HUES6 (cell line): ENCODE results near the gene EHMT1.

Source experiments
- H3K27ac ChIP-seq: 2 replicates; pipeline ENCODE4 v1.7.0; 2013; ENCODE audit warnings: low read depth, mild to moderate bottlenecking, low read length, inconsistent platforms
- H3K27me3 ChIP-seq: 2 replicates; pipeline ENCODE4 v1.6.1; 2013; ENCODE audit warnings: low read length; ENCODE audit not compliant: control insufficient read depth, insufficient read depth
- H3K36me3 ChIP-seq: 2 replicates; pipeline ENCODE4 v1.6.1; 2013; ENCODE audit warnings: low read length; ENCODE audit not compliant: control insufficient read depth, insufficient read depth
- H3K4me1 ChIP-seq: 2 replicates; pipeline ENCODE4 v1.6.1; 2013; ENCODE audit warnings: low read length; ENCODE audit not compliant: control insufficient read depth, insufficient read depth
- H3K4me3 ChIP-seq: 2 replicates; pipeline ENCODE4 v1.5.1; 2013; ENCODE audit warnings: low read depth, low read length
- H3K9ac ChIP-seq: one replicate; pipeline ENCODE4 v1.6.1; 2013; ENCODE audit warnings: mild to moderate bottlenecking, low read length
- H3K9me3 ChIP-seq: 2 replicates; pipeline ENCODE4 v1.6.1; 2013; ENCODE audit warnings: low read depth, low read length; ENCODE audit not compliant: control insufficient read depth, insufficient read depth

EHMT1 gene

GRCh38 chr9:137828527-137829259, 209.9 kb downstream of the EHMT1 start:
- no peak overlapping the region for H3K9ac ChIP-seq
- no peaks in the 10 kb centered on the region for H3K4me1 ChIP-seq
- no peaks in the 10 kb centered on the region for H3K9me3 ChIP-seq
- no peak overlapping the region for H3K27ac ChIP-seq
- peaks cover 66% of the 10 kb centered on the region for H3K36me3 ChIP-seq
- no peak overlapping the region for H3K4me3 ChIP-seq
- H3K27me3 ChIP-seq = no peaks in the 10 kb centered on the region

DNA sequence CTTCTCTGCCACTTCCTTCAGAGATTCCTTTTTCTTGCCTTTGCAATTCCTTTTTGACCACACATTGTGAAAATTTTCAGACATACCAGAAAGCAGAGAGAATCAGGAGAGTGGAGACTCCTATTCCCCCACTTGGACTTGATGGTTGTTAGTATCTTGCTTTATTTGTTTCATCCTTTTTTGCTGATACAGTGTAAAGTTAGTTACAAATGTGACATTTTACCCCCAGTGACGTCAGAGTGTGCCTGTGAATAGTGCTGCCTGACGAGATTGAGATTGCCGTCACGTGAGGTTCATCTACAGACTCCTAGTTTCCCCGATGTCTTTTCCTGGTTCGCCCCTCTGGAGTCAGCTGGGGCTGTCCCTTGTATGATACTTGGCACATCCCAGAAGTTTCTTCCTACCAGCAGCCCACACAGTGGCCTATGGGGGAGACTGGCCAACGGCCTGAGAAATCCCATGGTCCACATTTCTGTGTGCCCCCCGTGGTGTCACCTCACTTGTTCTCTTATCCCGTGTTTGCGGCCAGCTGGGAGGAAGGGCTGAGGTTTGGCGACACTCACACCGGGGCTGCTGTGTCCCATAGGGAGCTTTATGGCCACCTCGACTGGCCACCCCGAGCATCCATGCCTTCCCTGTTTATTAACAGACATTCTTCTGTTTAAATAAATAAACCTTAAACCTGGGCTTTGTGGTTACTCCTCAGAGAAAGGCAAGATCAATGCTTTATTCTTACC, 210.6 kb downstream of the EHMT1 start:
- peaks cover 66% of the 10 kb centered on the region for H3K36me3 ChIP-seq
- no peak overlapping the region for H3K27ac ChIP-seq
- no peaks in the 10 kb centered on the region for H3K27me3 ChIP-seq
- H3K9me3 ChIP-seq = no peaks in the 10 kb centered on the region
- no peaks in the 10 kb centered on the region for H3K4me1 ChIP-seq
- H3K9ac ChIP-seq = no peak overlapping the region
- H3K4me3 ChIP-seq = no peak overlapping the region

DNA sequence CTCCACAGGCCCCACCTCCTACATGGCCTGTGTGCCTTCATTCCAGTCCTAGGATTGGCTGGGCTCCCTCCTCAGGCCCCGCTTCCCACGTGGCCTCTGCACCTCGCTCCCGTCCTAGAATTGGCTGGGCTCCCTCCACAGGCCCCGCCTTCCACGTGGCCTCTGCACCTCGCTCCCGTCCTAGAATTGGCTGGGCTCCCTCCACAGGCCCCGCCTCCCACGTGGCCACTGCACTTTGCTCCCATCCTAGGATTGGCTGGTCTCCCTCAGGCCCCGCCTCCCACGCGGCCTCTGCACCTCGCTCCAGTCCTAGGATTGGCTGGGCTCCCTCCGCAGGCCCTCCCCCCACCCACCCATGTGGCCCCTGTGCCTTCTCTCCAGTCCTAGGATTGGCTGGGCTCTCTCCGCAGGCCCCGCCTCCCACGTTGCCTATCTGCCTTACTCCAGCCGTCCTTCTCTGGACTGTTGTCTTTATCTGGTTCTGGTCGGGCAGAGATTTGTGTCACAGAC, 213.4 kb downstream of the EHMT1 start:
- H3K4me1 ChIP-seq = no peaks in the 10 kb centered on the region
- H3K9me3 ChIP-seq = no peaks in the 10 kb centered on the region
- H3K9ac ChIP-seq = no peak overlapping the region
- H3K27me3 ChIP-seq = no peaks in the 10 kb centered on the region
- H3K27ac ChIP-seq = no peak overlapping the region
- no peak overlapping the region for H3K4me3 ChIP-seq
- peaks cover 68% of the 10 kb centered on the region for H3K36me3 ChIP-seq

- Histone ChIP-seq H3K27ac (no peak overlapping the region), H3K4me1 (no peaks in the 10 kb centered on the region), H3K27me3 (no peaks in the 10 kb centered on the region), H3K36me3 (peaks cover 69% of the 10 kb centered on the region), H3K9me3 (no peaks in the 10 kb centered on the region), H3K4me3 (no peak overlapping the region), H3K9ac (no peak overlapping the region)
These were observed 214.2 kb downstream of the EHMT1 start for GRCh38 chr9:137832830-137833590.

GRCh38 chr9:137833721-137834613, 215.2 kb downstream of the EHMT1 start:
- peaks cover 69% of the 10 kb centered on the region for H3K36me3 ChIP-seq
- no peaks in the 10 kb centered on the region for H3K4me1 ChIP-seq
- no peak overlapping the region for H3K27ac ChIP-seq
- H3K9me3 ChIP-seq = no peaks in the 10 kb centered on the region
- H3K4me3 ChIP-seq = no peak overlapping the region
- no peaks in the 10 kb centered on the region for H3K27me3 ChIP-seq
- no peak overlapping the region for H3K9ac ChIP-seq

DNA sequence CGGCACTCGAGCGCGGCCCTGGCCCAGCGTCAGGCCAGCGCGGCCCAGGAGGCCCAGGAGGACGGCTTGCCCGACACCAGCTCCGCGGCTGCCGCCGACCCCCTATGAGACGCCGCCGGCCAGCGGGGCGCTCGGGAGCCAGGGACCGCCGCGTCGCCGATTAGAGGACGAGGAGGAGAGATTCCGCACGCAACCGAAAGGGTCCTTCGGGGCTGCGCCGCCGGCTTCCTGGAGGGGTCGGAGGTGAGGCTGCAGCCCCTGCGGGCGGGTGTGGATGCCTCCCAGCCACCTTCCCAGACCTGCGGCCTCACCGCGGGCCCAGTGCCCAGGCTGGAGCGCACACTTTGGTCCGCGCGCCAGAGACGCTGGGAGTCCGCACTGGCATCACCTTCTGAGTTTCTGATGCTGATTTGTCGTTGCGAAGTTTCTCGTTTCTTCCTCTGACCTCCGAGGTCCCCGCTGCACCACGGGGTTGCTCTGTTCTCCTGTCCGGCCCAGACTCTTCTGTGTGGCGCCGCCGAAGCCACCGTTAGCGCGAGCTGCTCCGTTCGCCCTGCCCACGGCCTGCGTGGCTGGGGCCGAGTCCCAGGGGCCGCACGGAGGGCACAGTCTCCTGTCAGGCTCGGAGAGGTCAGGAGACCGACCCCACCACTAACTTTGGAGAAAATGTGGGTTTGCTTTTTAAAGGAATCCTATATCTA, 216.2 kb downstream of the EHMT1 start:
- no peak overlapping the region for H3K27ac ChIP-seq
- no peaks in the 10 kb centered on the region for H3K9me3 ChIP-seq
- H3K4me1 ChIP-seq = no peaks in the 10 kb centered on the region
- no peak overlapping the region for H3K9ac ChIP-seq
- H3K27me3 ChIP-seq = no peaks in the 10 kb centered on the region
- H3K36me3 ChIP-seq = peaks cover 60% of the 10 kb centered on the region
- no peak overlapping the region for H3K4me3 ChIP-seq

GRCh38 chr9:137836151-137836830, 217.5 kb downstream of the EHMT1 start:
- H3K36me3 ChIP-seq = peaks cover 56% of the 10 kb centered on the region
- H3K4me1 ChIP-seq = no peaks in the 10 kb centered on the region
- H3K27me3 ChIP-seq = no peaks in the 10 kb centered on the region
- no peak overlapping the region for H3K4me3 ChIP-seq
- H3K9ac ChIP-seq = no peak overlapping the region
- H3K27ac ChIP-seq = no peak overlapping the region
- H3K9me3 ChIP-seq = no peaks in the 10 kb centered on the region

- Histone ChIP-seq H3K27me3 (no peaks in the 10 kb centered on the region), H3K27ac (no peak overlapping the region), H3K9me3 (no peaks in the 10 kb centered on the region), H3K9ac (no peak overlapping the region), H3K4me3 (no peak overlapping the region), H3K36me3 (peaks cover 50% of the 10 kb centered on the region), H3K4me1 (no peaks in the 10 kb centered on the region)
These were observed 218.0 kb downstream of the EHMT1 start for GRCh38 chr9:137836831-137837241.

GRCh38 chr9:137837345-137838278, 218.8 kb downstream of the EHMT1 start:
- H3K4me3 ChIP-seq = no peak overlapping the region
- H3K27me3 ChIP-seq = no peaks in the 10 kb centered on the region
- peaks cover 44% of the 10 kb centered on the region for H3K36me3 ChIP-seq
- H3K4me1 ChIP-seq = no peaks in the 10 kb centered on the region
- H3K9ac ChIP-seq = no peak overlapping the region
- H3K9me3 ChIP-seq = no peaks in the 10 kb centered on the region
- H3K27ac ChIP-seq = no peak overlapping the region
